ENCODE data around the gene COX19.

The COX19 gene

DNA sequence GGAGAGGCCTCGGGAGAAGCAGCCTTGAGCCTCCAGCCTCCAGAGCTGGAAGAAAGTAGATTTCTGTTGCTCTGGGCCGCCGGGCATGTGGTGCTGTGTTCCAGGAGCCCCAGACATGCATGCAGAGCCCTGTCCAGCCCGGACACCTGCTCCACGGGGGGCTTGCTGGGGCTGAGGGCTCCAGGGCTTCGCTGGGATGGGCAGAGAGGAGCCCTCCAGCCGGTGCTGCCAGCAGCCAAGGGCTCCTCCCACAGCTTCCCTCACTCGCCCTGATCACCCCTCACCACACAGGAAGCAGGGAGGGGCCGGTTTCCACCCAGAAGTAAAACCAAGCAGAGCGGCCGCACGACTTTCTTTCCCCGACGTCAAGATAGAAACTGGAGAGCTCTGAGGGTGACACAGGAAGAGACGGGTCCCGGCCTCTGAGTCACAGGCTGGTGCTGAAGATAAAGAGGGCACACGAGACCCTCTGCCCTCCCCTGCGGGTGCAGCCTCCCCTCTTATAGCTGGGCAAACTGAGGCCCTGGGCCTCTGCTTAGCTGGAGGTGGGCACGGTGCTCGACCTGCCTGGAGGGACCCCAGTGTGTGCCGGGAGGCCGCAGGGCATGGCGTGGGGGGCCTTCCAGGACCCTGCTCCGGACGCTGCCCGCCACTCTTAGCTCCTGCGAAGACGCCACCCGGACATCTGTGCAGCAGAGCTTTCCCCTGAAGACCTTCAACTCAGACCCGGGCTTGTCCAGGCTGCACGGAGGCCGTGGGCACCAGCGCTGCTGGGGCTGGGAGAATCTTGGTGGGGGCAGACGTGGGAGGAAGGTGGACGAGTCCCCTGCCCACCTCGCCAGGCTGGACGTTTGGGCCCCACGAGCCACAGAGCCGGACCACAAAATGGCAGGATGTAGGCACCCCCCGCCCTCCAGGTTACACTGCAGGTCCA, 52.0 kb downstream of the COX19 start:
- DNase-seq = peak; percentile 31

DNA sequence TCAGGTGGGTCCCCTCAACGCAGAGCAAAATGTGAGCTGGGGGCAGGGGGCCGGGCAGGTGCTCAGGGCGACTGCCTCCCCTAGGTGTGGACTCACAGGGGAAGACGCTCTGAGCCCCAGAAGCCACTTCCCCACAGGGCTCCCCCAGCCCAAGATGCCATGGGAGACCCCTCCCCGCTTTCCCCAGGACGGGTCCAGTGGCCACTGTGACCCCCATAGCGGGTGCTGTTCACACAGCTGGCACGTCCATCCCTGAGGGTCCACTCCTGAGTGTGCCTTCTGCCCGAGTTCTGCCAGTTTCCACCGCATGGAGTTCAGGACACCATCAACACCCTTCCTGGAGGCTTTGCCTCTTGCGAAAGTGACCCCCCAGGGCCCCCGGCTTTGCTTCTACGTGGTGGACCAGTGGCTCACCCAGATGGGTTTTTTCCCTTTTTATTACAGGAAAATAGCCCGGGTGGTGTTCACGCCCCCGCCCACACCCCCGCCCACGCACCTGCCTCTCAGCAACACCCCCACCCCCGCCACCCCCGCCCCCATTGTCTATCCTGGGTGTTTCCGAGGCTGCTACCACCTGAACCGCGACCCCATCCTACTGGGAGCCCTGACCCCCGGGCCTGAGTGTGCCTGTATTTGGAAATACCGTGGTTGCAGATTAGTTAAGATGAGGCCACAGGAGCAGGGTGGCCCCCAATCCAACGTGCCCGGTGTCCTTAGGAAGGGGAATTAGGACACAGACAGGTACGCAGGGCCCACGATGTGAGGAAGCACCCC, 52.8 kb downstream of the COX19 start:
- no peak for DNase-seq

DNA sequence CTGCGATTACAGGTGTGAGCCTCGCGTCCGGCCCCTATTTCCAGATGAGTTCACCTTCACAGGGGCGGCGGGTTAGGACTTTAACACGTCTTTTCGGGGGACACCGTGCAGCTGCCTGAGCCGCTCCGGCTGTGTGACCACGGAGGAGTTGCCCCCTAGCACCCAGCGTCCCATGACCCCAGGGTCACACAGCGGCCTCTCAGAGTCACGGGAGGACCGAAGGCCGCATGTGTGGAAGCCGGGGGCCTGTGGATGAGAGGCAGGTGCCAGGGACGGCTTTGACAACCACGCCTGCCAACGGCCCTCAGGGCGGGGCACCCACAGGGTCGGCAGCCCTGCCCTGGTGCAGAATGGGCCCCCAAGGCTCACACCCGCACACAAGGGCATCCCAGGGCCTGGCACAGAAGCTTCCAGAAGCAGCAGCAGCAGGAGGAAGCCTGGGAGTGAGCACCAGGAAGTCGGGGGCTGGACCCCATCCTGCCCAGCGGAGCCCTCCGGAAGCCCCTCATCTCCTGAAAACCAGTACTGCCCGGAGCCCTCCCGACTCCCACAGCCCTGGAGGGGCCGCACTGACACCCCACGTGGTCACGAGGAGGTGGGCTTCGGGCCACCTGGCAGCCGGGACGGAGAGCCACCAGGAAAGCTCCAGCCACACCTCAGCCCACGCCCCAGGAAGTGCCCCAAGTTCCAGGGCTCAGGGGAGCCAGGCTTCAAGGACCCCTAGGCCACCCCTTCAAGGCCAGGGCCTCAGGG, 53.6 kb downstream of the COX19 start:
- DNase-seq = no peak

DNA sequence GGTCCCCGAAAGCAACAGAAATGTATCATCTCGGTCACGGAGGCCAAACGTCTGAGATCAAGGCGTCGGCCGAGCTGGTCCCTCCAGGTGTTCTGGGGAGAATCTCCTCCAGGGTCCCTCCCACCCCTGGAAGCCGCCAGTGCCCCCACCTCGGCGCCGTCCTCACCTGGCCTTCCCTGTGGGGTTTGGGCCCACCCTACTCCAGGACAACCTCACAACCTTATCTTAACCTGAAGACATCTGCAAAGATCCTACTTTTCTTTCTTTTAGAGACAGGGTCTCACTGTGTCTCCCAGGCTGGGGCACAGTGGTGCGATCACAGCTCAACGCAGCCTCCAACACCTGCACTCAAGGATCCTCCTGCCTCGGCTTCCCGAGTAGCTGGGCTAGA, 54.3 kb downstream of the COX19 start:
- no peak for DNase-seq

- DNase-seq = no peak
Observed at GRCh38 chr7:920351-921070, 54.8 kb downstream of the COX19 start.

- DNase-seq = no peak
Observed at GRCh38 chr7:919924-920341, 55.4 kb downstream of the COX19 start.

- no peak for DNase-seq
Observed at GRCh38 chr7:919114-919442, 56.3 kb downstream of the COX19 start.

DNA sequence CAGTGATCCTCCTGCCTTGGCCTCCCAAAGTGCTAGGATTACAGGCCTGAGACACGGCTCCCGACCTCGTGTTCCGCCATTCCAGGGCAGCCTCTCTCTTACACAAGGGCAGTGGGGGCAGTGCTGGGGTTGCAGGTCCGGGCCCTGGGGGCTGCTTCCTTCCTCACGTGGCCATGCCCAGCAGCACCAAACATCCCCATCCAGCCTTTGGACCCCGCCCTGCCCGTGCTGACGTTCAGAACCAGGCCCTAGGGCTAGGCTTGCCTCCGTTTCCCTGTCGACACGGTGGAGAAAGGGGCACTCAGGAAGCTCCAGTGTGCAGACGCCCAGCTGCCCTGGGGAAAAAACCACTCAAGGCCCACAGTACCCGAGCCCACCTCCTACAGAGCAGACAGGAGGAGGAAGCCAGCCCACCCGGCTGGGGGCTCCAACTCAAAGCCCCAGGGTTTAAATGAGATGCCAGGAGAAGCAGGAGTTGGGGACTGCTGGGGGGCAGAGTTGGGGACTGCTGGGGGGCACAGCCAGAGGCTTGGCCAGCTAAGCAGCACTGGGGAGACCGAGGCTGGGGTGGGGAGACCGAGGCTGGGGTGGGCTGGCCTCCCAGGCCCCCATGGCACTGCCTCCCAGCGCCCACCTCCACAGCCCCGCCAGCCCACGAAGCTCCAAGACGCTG, 56.8 kb downstream of the COX19 start:
- no peak for DNase-seq

DNA sequence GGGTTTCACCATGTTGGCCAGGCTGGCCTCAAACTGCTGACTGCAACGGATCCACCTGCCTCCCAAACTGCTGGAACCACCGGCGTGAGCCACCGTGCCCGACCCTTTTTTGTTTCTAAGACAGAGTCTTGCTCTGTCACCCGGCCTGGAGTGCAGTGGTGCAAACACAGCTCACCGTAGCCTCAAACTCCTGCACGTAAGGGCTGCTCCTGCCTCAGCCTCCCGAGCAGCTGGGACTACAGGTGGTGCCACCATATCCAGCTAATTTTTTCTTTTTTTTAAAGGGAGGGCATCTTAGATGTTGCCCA, 57.3 kb downstream of the COX19 start:
- no peak for DNase-seq

- DNase-seq = no peak
Observed at GRCh38 chr7:917255-918117, 57.9 kb downstream of the COX19 start.

DNA sequence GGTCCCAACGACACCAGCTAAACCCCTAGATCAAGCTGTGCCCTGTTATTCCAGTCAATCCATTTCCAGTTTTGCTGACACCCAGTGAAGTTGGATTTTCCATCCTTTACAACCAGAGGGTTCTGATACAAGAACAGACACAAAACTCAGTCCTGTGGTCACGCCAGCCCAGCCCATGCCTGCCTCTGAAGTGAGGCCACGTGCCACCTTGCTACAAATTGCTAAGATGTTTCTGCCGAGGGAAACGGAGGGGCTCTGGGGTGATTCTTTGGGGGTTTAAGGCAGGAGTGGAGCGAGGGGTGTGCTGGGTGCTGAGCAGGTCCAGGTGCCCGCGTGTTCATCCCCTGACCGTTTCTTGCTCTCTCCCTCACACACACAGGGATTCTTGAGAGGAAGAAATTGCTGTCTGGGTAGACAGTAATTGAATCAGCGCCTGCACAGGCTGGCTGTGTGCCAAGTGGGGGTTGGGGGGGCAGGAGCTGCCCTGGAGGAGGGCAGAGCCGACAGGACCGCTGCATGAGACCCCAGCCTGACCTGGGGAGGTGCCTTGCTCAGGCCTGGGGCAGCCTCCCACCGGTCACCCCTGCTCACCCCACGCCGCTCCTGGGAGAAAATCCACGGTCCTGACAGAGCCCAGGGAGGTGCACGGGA, 58.9 kb downstream of the COX19 start:
- no peak for DNase-seq

All from fibroblast of skin of scalp (primary cell).